COLO668 (cell line): ENCODE measurements around the gene CHD9.
"Not testable (repeated sequence)": the region's sequence is repeated elsewhere in the genome, so short reads cannot be mapped to it uniquely, and the experiment has no call there.

Experiments used
- DNase-seq: peaks from one replicate; lab custom pipeline; 2025; ENCODE audit not compliant: unreplicated experiment; lab: John Stamatoyannopoulos, UW

Gene CHD9

GRCh38 chr16:53074296-53074695 is 19.5 kb downstream of the CHD9 start:
- DNase-seq: not testable (repeated sequence)

GRCh38 chr16:53075461-53075860 is 20.7 kb downstream of the CHD9 start:
- DNase-seq: not testable (repeated sequence)

GRCh38 chr16:53078247-53078646 is 23.5 kb downstream of the CHD9 start:
- DNase-seq: no peak

GRCh38 chr16:53078765-53079485 is 24.1 kb downstream of the CHD9 start:
- no peak for DNase-seq

GRCh38 chr16:53080345-53081031 is 25.7 kb downstream of the CHD9 start:
- DNase-seq: no peak

- no peak for DNase-seq
These were observed 26.2 kb downstream of the CHD9 start for GRCh38 chr16:53081032-53081424.

GRCh38 chr16:53081686-53082407 is 27.1 kb downstream of the CHD9 start:
- no peak for DNase-seq

- DNase-seq: no peak
These were observed 27.7 kb downstream of the CHD9 start for GRCh38 chr16:53082509-53082908.

- no peak for DNase-seq
These were observed 28.3 kb downstream of the CHD9 start for GRCh38 chr16:53083119-53083518.

GRCh38 chr16:53084141-53084541 is 29.4 kb downstream of the CHD9 start:
- DNase-seq: no peak

GRCh38 chr16:53084746-53085334 is 30.0 kb downstream of the CHD9 start:
- DNase-seq: no peak

- DNase-seq: no peak
These were observed 30.6 kb downstream of the CHD9 start for GRCh38 chr16:53085369-53085843.

- no peak for DNase-seq
These were observed 31.2 kb downstream of the CHD9 start for GRCh38 chr16:53085931-53086421.

- DNase-seq: no peak
These were observed 32.3 kb downstream of the CHD9 start for GRCh38 chr16:53087101-53087500.

GRCh38 chr16:53089434-53090285 is 34.9 kb downstream of the CHD9 start:
- DNase-seq: no peak

GRCh38 chr16:53090286-53090590 is 35.4 kb downstream of the CHD9 start:
- no peak for DNase-seq

- no peak for DNase-seq
These were observed 36.0 kb downstream of the CHD9 start for GRCh38 chr16:53090591-53091411.

GRCh38 chr16:53091466-53092211 is 36.8 kb downstream of the CHD9 start:
- no peak for DNase-seq

GRCh38 chr16:53092284-53092683 is 37.5 kb downstream of the CHD9 start:
- no peak for DNase-seq
